HG03558 (cell line): ENCODE results near the gene LRMDA.

Experiments
- ATAC-seq: cut with Tn5 transposase; IDR thresholded peaks from one replicate; pipeline ENCODE4 v1.9.1; 2021; ENCODE audit warnings: moderate number of reproducible peaks; ENCODE audit not compliant: unreplicated experiment; ENCODE audit errors: extremely low read depth

The LRMDA gene

GRCh38 chr10:75980419-75981002 is 549.1 kb downstream of the LRMDA start:
- ATAC-seq = no peak

DNA sequence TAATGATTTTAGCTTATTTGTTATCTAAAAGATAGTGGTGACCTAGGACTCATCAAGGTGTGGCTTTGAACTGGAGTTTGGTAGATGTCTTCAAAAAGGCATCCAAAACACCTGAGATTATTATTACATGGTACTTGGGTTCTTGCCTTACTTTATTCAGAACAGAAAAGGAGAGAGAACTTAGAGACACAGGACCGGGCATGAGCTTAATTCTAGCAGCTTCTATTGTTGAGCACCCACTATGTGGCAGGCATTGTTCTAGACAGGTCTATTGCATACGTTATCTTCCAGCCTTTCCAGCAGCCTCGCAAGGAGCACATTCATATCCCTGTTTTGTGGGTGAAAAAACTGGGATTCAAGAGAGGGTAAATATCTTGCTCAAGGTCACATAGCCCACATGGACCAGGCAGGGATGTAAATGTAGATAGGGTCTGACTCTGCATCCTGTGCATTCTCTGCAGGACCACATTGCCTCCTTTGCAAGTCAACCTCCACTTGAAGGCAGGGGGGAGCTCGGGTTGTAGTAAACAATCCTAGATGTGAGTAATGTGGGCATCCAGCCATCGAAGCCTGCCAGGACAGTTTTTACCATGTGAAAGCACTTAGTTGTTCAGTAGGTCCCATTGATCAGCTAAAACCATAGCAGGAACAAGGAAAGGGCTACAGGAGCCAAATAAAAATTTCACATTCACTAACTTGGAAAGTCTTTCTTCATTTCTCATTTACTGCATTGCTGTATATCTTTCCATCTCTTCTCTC is 551.4 kb downstream of the LRMDA start:
- no peak for ATAC-seq

DNA sequence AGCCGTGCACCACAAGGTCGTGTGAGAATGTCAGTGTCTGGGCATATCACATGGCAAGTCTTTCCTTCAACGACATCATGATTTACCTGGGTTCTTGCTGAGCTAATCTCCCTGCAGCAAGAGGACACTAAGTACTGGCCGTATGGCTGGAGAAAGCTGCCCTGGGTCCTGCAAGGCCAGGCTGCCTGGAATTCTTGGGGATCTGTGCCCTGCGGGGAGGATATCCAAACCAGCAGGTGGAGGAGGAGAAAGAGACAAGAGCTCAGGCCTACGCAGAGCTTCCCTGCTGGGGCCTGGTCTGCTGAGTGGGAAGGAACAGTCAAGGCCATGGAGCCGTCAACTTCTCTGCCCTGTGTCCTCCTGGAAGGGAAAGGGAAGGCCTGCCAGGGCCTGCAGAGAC is 552.6 kb downstream of the LRMDA start:
- no peak for ATAC-seq

- no peak for ATAC-seq
Measured at GRCh38 chr10:75987616-75988015, 556.2 kb downstream of the LRMDA start.

- no peak for ATAC-seq
Measured at GRCh38 chr10:75994357-75995040, 563.1 kb downstream of the LRMDA start.

DNA sequence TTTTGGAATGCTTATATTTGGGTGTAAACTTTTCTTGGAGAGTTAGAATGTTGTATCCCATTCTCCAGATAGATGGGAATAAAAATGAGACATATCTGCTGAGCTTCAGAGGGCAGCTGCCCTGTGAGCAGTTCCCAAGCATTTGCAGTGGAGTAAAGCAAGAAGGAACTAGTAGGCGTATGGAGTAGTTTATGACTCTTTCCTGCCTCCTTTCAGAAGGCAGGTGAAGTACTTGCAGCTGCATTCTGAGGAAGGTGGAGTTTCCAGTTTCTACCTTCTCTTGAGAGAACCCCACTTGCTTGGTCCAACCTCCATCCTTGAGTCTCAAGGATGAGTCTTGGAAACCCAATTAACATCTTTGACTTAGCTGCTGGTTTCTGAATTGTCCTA is 563.6 kb downstream of the LRMDA start:
- no peak for ATAC-seq

- no peak for ATAC-seq
Measured at GRCh38 chr10:75995720-75996119, 564.3 kb downstream of the LRMDA start.

- ATAC-seq = no peak
Measured at GRCh38 chr10:75999001-75999400, 567.6 kb downstream of the LRMDA start.

GRCh38 chr10:75999515-76000209 is 568.2 kb downstream of the LRMDA start:
- ATAC-seq = no peak

- no peak for ATAC-seq
Measured at GRCh38 chr10:76000550-76000949, 569.1 kb downstream of the LRMDA start.

- ATAC-seq = no peak
Measured at GRCh38 chr10:76001019-76001418, 569.6 kb downstream of the LRMDA start.

DNA sequence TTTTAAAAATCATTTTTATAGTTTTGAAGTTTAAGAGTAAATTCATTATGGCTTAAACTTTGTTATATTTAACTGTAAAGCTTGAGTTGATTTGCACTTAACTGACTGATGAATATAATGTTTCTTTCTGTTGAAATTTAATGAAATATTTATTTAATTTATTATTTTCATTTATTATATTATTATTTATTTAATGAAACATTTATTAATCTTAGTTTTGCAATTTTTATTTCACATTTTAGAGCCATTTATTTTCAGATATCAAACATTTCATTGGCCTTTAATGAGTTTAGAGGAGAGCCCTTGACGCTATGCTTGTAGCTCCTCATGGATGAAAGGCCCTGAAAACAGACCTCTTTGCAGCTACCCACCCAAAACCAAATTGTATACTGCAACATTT is 570.0 kb downstream of the LRMDA start:
- ATAC-seq = no peak

DNA sequence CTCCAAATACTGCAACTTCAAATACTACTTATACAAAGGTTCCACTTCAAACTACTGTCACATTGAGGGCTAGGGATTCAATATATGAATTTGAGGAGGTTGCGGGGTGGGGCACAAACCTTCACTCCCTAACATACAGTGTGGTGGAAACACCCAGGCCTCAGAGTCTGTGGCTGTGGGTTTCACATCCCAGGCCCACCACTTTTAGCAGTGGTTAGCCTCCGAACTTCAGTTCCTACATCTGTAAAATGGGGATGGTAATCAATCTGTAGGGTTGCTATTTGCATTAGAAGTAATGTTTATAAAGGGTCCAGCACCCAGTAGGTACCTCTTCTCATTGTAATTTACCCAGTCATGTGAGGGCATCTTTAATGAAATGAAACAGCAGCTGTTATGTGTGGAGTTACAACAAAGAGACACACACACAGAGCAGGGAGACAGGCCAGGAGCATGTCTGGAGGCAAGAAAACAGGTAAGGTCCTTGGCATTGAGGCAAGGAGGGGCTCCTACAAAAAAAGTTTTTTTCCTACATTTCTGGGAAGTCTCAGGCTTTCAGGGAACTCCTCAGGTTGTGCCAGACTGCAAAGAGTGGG is 570.9 kb downstream of the LRMDA start:
- no peak for ATAC-seq

GRCh38 chr10:76007667-76008181 is 576.3 kb downstream of the LRMDA start:
- ATAC-seq = no peak

- ATAC-seq = no peak
Measured at GRCh38 chr10:76009531-76009930, 578.1 kb downstream of the LRMDA start.

GRCh38 chr10:76010703-76011102 is 579.3 kb downstream of the LRMDA start:
- no peak for ATAC-seq

GRCh38 chr10:76012716-76013327 is 581.4 kb downstream of the LRMDA start:
- no peak for ATAC-seq

DNA sequence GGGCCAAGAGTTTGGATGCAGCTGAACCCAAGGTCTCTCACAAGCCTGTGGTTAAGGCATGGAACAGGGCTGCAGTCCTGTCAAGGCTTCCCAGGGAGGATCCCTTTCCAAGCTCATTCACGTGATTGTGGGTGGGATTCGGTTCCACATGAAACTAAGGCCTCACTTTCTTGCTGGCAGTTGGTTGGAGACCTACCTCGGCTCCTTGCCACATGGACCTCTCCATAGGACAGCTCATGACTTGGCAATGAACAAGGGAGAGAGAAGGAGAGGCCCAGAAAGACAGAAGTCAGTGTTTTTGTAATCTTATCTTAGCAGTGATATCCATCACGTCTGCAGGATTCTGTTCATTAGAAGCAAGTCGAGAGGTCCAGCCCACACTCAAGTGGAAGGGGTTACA is 583.8 kb downstream of the LRMDA start:
- no peak for ATAC-seq

- no peak for ATAC-seq
Measured at GRCh38 chr10:76017026-76017732, 585.8 kb downstream of the LRMDA start.
